OCI-LY7 (cell line): ENCODE data around the gene KRT81. TPM values are rescaled to one million over a fixed set of nuclear protein-coding genes. Genes with fewer than 3 reads are reported as not detected.

Experiments used
- BruUV-seq: library from RNA; stranded (reverse); fragments of 400-500 nt; replicated peaks from 2 replicates; lab custom pipeline; 2021; lab: Mats Ljungman, UMichigan
- CTCF ChIA-PET: fragments of 300-600 bp; sonication (Branson Sonifier 250); formaldehyde crosslinking; loops from one replicate; lab custom pipeline; 2022; ENCODE audit warnings: antibody characterized with exemption; ENCODE audit not compliant: unreplicated experiment; lab: Charles Lee
- POLR2A ChIA-PET: fragments of 300-600 bp; sonication (Branson Sonifier 250); formaldehyde crosslinking; loops from one replicate; lab custom pipeline; 2022; ENCODE audit warnings: antibody characterized with exemption; lab: Charles Lee
- DNase-seq: peaks from one replicate; pipeline ENCODE4 v3.0.0-alpha.2; 2015; ENCODE audit warnings: low spot score
- H2AFZ ChIP-seq: fragments of 200-600 bp; sonication (generic), shearing (Covaris generic); 2 replicates; pipeline ENCODE4 v1.6.1; 2014; ENCODE audit warnings: mild to moderate bottlenecking, antibody characterized with exemption, low read length, moderate library complexity
- H3K27ac ChIP-seq: fragments of 200-600 bp; sonication (generic); 2 replicates; pipeline ENCODE4 v1.5.1; 2014; ENCODE audit warnings: mixed run types, low read depth, mild to moderate bottlenecking, moderate library complexity, low read length, inconsistent platforms; ENCODE audit not compliant: poor library complexity, severe bottlenecking
- H3K36me3 ChIP-seq: fragments of 200-600 bp; sonication (generic); 2 replicates; pipeline ENCODE4 v1.6.1; 2014; ENCODE audit warnings: mild to moderate bottlenecking, antibody characterized with exemption, low read length, moderate library complexity, mixed read lengths; ENCODE audit not compliant: insufficient read depth
- H3K4me1 ChIP-seq: fragments of 200-600 bp; sonication (generic); 2 replicates; pipeline ENCODE4 v1.5.1; 2014; ENCODE audit warnings: mild to moderate bottlenecking, low read length; ENCODE audit not compliant: insufficient read depth, poor library complexity, severe bottlenecking
- H3K4me2 ChIP-seq: fragments of 200-600 bp; sonication (generic); 2 replicates; pipeline ENCODE4 v1.6.1; 2014; ENCODE audit warnings: mild to moderate bottlenecking, low read length
- H3K4me3 ChIP-seq: fragments of 200-600 bp; sonication (generic); 2 replicates; pipeline ENCODE4 v1.5.1; 2014; ENCODE audit warnings: mild to moderate bottlenecking, low read depth, low read length; ENCODE audit not compliant: poor library complexity, severe bottlenecking
- H3K79me2 ChIP-seq: fragments of 200-600 bp; sonication (generic); 2 replicates; pipeline ENCODE4 v1.6.1; 2016; ENCODE audit warnings: low read depth, mild to moderate bottlenecking, low read length, moderate library complexity, mixed read lengths; ENCODE audit not compliant: insufficient read depth
- H3K9me2 ChIP-seq: fragments of 200-600 bp; sonication (generic); 2 replicates; pipeline ENCODE4 v1.6.1; 2016; ENCODE audit warnings: mild to moderate bottlenecking, low read length, mixed read lengths; ENCODE audit not compliant: insufficient read depth
- H3K9me3 ChIP-seq: fragments of 200-600 bp; sonication (generic); 2 replicates; pipeline ENCODE4 v1.6.1; 2014; ENCODE audit warnings: mild to moderate bottlenecking, mixed run types, low read length, mixed read lengths
- H4K20me1 ChIP-seq: fragments of 200-600 bp; sonication (generic); 2 replicates; pipeline ENCODE4 v1.6.1; 2014; ENCODE audit warnings: mild to moderate bottlenecking, antibody characterized with exemption, low read length, moderate library complexity, mixed read lengths; ENCODE audit not compliant: insufficient read depth
- CTCF ChIP-seq: fragments of 200-600 bp; sonication (generic); conservative IDR thresholded peaks from 2 replicates; pipeline ENCODE4 v1.5.1; 2014; ENCODE audit warnings: mild to moderate bottlenecking, antibody characterized with exemption, low read length, moderate library complexity, mixed read lengths
- EZH2phosphoT487 ChIP-seq: fragments of 200-600 bp; sonication (generic); IDR thresholded peaks from 2 replicates; pipeline ENCODE4 v1.6.1; 2018; ENCODE audit warnings: low read depth, borderline replicate concordance, mild to moderate bottlenecking, mixed run types, antibody characterized with exemption, low read length, moderate library complexity, mixed read lengths
- intact Hi-C: fragments of 100-400 bp; cut with micrococcal nuclease; formaldehyde crosslinking; loops from one replicate; pipeline ENCODE4 v1.10.0; 2022; ENCODE audit not compliant: unreplicated experiment
- total RNA-seq, 2 experiments: library from RNA; depleted of rRNA in 1 of 2; stranded (reverse); fragments of >200 nt in 1 of 2; shearing (Covaris generic) in 1 of 2; gene quantifications; 2 replicates each; pipeline ENCODE4 v1.2.3, GENCODE V29; 2014 to 2022

Gene KRT81
- total RNA-seq, 2 experiments from 2014 or later, result not detected

DNA sequence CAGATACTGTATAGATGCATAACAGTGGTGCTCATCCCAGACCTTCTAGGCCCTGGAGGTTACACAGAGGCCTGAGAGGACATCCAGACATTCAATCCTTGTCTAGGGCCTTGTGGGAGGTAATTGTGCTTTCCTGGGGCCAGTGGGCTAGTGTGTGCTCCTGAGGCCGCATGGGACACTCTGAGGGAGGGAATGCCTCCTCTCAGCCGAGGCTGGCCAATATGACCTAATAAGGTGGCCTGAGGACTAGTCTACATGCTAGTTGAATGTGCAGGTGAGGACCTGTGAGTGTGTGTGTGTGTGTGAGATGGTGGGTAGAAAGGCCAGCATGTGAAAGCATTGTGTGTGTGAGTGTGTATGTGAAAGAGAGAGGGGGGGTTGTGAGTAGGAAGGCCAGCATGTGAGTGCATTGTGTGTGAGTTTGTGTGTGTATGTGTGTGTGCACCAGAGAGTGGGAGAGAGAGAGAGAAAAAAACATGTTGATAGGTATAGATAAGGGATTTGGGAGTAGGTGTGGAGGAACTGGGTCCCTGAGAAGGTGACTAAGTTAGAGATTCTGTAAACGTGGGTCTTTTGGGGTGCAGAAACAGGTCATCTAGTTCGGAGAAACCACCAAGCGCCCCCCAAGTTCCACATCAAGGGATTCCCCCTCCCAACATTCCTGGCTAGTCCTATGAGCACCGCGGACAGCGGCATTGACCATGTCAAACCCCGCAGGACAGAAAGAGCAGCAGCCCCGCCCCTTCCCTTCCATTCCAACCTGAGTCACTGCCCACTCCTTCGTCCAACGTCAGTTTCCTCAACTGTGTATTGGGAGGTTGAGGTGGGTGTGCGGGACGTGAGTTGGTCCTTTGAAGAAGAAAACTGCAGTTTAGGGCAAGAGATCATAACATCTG, 9.7 kb upstream of the KRT81 start:
- Histone ChIP-seq H3K4me1 (peaks cover 7% of the 10 kb centered on the region), H3K4me3 (no peak overlapping the region), H3K79me2 (no peaks in the 10 kb centered on the region), H2AFZ (no peak overlapping the region), H3K4me2 (no peak overlapping the region), H3K9me2 (no peaks in the 10 kb centered on the region), H4K20me1 (no peaks in the 10 kb centered on the region), H3K36me3 (no peaks in the 10 kb centered on the region), H3K9me3 (no peaks in the 10 kb centered on the region), H3K27ac (no peak overlapping the region)
- TF ChIP-seq CTCF (no peak), EZH2phosphoT487 (no peak)
- DNase-seq, result no peak
- intact Hi-C loops, result no loop called here
- BruUV-seq, result no TSS peak
- POLR2A ChIA-PET, result no interaction called here
- CTCF ChIA-PET, result no interaction called here

GRCh38 chr12:52298677-52299190, 7.4 kb upstream of the KRT81 start:
- H3K9me2 ChIP-seq, result no peaks in the 10 kb centered on the region
- intact Hi-C loops, result no loop called here
- H3K36me3 ChIP-seq, result no peaks in the 10 kb centered on the region
- H3K4me3 ChIP-seq, result no peak overlapping the region
- no peaks in the 10 kb centered on the region for H3K4me1 ChIP-seq
- no peaks in the 10 kb centered on the region for H3K9me3 ChIP-seq
- no peaks in the 10 kb centered on the region for H4K20me1 ChIP-seq
- TF ChIP-seq EZH2phosphoT487 (no peak), CTCF (no peak)
- H3K27ac ChIP-seq, result no peak overlapping the region
- no peaks in the 10 kb centered on the region for H3K79me2 ChIP-seq
- CTCF ChIA-PET, result no interaction called here
- POLR2A ChIA-PET, result no interaction called here
- no peak overlapping the region for H2AFZ ChIP-seq
- no peak for DNase-seq
- H3K4me2 ChIP-seq, result no peak overlapping the region
- no TSS peak for BruUV-seq
